ENCODE results near the gene DUSP3.
"Not testable (repeated sequence)": the region's sequence is repeated elsewhere in the genome, so short reads cannot be mapped to it uniquely, and the experiment has no call there.

The DUSP3 gene

DNA sequence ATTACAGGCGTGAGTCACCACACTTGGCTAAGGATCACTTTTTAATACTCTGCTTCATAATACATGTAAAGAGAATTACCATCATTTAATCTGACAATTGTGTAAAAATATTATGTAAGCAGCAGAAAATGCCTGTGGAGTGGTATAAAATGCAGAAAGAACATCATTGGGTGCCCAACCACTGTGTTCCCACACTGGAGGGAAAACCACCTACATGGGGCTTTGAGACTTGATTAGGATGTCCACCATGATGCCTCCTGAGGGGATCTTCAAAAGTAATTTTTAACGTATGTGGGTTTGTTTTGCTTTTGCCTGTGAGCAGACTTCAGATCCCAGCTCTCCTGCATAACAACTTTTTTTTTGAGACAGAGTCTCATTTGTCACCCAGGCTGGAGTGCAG is 20.3 kb upstream of the DUSP3 start:
- DNase-seq: no peak

DNA sequence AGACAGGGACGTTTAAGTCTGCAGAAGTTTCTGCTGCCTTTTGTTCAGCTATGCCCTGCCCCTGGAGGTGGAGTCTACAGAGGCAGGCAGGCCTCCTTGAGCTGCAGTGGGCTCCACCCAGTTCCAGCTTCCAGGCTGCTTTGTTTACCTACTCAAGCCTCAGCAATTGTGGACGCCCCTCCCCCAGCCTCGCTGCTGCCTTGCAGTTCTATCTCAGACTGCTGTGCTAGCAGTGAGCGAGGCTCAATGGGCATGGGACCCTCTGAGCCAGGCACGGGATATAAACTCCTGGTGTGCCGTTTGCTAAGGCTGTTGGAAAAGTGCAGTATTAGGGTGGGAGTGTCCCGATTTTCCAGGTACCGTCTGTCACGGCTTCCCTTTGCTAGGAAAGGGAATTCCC is 19.2 kb upstream of the DUSP3 start:
- DNase-seq: not testable (repeated sequence)

DNA sequence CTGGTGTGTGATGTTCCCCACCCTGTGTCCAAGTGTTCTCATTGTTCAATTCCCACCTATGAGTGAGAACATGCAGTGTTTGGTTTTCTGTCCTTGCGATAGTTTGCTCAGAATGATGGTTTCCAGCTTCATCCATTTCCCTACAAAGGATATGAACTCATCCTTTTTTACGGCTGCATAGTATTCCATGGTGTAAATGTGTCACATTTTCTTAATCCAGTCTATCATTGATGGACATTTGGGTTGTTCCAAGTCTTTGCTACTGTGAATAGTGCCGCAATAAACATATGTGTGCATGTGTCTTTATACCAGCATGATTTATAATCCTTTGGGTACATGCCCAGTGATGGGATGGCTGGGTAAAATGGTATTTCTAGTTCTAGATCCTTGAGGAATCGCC is 13.9 kb upstream of the DUSP3 start:
- DNase-seq: not testable (repeated sequence)

DNA sequence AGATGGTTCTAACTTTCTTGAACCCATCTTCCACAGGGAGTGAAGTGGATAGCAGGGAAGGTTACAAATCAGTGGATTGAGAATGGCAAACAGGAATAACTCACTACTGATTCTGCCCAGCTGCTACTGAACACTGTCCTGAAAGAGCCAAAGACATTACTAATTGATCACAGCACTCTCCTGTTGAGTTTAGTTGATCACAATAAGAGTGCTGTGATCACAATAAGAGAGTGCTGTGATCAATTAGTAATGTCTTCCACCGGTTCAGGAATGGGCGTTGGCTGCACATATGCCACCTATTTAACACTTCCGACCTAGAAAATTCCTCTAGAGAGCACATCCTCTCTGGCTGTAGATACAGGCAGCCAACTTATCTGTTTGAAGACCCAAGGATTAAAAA is 12.8 kb upstream of the DUSP3 start:
- DNase-seq: peak; percentile 96

DNA sequence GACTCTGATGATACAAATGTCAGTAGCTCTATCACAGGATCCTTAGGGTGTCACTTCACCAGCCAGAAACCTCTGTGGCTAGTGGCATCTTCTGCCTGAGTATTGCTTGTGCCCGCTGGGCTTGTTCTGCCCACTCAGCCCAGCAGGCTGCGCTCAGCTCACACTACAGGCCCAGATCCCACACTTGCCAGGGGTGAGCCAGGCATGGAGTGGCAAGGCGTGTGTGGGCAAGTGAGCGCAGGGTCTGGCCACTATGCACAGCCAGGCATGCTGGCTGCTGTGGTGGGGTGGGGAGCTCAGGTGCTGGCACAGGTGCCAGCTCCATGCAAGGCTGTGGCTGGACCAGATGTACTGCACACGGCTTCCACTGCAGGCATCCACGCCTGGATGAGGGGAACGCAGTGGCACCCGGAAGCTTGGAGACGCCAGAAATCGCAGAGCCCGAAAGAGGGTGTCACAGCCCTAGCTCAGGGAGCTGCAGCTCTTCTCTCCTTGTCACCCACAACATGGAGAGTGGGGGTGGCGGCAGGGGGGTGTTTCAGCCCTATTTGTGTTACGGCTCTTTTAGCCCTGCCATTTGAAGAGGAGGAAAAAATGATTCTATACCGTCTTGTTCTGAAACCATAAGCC is 11.6 kb upstream of the DUSP3 start:
- peak; percentile 51 for DNase-seq

DNA sequence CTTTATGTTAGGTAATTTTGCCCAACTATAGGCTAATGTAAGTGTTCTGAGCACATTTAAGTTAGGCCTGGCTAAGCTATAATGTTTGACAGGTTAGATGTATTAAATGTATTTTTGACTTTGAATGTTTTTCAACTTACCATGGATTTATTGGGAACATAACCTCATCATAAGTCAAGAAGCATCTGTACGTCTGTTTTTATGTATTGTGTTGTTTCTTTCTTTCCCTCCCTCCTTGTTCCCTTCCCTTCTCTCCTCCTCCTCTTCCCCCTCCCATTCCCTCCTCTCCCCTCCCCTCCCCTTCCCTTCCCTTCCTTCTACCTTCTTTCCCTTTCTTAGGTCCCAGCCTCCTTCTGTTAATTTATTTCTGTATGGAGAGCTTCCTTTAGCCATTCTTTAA is 10.7 kb upstream of the DUSP3 start:
- no peak for DNase-seq

DNA sequence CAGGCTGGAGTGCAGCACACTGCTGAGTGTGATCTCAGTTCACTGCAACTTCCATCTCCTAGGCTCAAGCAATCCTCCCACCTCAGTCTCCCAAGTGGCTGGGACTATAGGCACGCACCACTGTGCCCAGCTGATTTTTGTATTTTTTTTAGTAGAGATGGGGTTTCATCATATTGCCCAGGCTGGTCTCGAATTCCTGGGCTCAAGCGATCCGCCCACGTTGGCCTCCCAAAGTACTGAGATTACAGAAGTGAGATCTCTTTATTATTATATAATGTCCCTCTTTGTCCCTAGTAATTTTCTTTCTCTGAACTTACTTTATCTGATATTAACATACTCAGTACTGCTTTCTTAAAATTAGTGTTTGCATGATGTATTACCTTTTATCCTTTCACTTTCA is 9.8 kb upstream of the DUSP3 start:
- no peak for DNase-seq

DNA sequence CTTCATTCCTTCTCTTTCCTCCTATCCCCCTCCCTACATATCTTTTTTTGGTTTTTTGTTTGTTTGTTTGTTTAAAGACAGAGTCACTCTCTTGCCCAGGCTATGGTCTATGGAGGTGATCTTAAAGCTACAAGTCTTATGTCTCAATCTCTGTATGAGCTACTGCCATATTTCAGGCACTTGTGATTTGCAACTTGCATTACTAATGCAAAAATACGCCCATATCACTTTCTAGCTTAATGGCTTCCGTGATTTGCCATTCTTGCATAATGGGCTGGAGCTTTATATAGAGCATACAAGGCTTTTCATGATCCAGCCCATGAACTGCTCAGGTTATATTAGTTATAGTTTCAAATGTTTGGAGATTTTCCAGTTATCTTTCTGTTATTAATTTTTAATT is 9.0 kb upstream of the DUSP3 start:
- no peak for DNase-seq

DNA sequence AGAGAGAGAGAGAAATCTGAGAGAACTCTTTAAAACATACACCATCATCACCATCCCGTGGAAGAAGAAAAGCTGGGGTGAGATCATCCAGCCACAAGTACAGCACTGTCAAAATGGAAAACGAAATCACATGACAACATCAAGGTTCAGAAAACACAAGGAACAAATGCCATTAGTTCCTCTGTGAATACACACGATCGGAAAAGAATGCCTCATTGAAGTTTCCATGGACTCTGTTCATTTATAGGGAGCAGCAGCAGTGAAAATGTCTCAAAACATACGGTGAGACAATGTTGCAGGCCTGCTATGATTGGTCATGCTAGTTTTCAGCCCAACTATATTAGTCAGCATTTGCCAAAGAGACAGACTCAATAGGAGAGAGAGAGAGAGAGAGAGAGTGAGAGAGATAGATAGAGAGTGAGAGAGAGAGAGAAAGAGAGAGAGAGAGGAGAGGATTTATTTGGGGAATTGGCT is 5.9 kb upstream of the DUSP3 start:
- no peak for DNase-seq

DNA sequence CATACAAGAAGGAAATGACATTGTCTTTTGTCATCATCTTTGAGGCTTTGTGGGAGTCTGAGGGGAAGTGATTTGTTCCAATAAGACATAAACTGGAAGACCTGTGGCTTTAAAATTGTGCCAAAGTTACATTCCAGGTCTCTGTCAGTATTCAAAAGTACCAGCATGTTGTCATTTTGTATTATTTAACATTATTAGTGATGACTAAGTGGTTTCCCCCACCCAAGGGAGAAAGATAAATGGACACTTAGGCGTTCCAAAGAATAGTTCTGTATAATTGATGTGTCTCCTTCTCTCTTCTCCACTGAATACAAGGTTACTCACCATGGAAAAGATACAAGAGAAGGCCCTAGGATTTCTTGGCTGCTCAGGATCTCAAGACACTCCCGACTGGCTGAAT is 5.3 kb upstream of the DUSP3 start:
- DNase-seq: no peak

DNA sequence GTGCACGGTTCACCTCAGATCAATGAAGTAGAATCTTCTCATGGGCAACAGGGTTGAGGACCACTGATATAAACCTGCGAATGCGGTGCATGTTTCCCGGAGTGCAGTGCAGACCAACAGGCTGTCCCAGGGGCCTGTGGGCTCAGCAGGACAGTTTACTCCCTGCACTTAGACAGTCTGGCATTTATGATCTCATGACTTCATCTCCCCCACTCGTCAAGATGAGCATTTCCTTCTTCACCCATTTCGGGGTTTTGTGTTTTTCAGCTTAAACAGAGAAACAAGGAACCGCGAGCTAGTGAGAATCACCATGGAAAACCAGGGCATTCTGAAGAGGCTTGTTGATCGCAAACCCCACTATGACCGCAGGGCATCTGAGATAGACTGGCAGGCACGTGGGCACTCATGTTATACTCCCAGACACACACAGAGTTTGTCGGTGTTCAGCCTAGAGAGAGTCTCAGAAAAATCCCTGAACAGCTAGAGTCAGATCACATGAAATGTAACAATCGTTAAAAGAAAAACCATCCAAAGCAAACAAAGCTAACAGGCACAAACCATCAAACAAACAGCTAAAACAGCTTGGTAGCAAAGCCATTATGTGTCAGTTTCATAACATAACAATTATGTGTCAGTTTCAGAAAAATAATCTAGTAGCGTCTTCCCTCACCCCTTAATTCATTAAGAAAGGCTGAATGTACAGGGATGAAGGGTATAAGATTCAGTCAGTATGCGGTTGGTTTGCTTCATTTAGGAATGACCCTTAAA is 4.3 kb upstream of the DUSP3 start:
- DNase-seq: no peak

DNA sequence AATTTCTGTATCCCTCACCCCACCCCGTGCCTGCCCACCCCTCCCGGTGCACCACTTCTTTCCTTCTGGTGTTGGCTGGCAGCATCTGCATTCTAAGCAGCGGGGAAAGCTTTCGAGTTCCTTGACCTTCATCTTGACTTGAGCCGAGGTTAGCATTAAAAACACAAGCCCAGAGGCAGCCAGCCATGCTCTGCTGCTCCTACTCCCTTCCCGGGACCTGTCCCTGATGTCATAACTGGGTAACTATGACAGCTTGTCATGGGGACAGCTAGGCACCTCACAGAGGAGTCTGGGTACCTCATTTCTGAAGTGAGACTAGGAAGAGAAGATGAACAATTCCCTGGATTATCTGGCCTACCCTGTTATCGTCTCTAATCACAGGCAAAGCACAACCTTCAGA is 1.4 kb upstream of the DUSP3 start, which contains the start of gene CFAP97D1:
Gene CFAP97D1, plus strand, starts transcription at position 301 of the 400 bp plus-strand sequence. Its CDS starts 28 bp downstream, at position 329.
- no peak for DNase-seq

DNA sequence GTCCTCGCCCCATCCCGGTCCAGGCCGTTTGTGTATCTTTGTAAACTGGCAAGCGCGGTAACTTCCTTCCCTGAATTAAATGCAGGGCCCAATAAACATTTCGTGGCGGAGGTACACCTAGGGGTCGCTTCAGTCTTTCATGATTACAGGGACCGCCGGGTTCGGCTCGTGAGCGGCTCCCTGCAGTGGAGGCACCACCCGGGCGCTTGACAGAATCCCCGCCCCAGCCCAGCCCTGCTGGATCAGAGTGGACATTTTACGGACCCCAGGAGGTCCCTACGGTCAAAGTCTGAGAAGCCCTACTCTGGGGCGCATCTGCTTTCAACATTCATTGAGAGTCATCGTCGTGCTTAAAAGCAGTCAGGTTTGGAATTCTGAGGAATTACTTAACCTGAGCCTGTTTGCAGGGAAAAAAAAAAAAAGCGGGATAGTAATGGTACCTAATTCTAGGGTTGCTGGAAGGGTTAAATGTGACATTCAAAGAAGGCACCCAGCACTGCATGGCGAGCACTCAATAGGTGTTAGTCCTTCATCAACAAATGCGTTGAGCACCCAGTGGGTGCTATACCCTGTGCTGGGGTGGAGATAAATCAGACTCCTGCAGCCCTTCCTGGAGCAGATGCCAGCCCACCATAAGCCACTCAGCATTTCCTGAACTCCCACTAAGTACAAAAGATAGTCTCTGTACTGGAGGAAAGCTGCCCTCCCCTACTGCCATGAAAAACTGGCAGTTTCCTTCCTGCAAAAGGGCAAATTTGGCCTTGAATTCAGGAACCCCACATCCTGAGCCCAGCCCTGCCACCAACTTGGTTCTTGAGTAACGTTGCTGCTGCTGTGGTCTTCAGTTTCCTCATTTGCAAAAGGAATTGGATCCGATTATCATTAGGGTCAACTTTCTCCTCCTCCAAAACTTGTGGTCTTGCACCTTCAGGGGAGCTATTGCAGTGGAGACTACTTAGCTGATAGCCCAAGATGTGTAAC is 658 bp upstream of the DUSP3 start:
- no peak for DNase-seq

DNA sequence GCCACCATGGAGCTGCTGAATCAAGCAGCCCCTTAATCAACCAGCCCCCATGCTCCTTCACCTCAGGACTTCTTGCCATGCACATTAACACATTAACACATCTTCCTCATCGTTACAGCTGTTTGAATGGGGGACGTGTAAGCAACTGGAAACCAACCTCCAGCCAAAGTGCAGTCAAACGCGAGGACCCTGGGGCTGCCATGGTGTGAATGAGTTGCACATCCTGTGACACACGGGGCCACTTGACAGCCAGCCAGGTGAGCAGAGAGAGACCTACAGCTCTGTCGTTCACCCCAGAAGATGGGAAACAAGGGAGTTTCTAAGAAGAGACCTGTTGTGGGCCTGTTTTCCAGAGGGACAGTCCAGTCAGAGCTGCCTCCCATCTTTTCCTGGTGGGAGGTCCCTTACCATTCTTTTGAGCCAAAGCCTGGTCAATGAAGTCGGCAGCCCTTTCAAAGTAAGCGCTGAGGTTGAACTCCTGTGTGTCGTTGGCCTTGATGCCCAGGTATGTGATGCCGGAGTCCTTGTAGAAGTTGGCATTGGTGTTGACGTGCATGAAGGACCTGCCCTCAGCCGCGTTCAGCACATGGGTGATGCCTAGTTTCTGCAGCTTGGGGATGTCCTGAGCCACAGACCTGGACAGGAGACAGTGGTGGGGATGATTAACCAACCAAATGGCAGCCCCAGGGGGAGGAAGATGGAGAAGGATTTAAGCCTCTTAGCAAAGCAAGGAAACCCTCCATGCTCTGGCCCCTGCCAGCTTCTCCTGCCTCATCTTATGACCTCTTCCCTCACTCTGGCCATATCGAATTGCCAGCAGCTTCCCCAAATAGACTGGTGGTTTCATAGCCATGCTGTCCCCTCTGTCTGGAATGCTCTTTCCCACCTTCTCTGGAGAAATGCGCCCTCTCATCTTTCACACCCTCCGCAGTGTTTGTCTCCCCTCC is 4.2 kb downstream of the DUSP3 start:
- DNase-seq: no peak

DNA sequence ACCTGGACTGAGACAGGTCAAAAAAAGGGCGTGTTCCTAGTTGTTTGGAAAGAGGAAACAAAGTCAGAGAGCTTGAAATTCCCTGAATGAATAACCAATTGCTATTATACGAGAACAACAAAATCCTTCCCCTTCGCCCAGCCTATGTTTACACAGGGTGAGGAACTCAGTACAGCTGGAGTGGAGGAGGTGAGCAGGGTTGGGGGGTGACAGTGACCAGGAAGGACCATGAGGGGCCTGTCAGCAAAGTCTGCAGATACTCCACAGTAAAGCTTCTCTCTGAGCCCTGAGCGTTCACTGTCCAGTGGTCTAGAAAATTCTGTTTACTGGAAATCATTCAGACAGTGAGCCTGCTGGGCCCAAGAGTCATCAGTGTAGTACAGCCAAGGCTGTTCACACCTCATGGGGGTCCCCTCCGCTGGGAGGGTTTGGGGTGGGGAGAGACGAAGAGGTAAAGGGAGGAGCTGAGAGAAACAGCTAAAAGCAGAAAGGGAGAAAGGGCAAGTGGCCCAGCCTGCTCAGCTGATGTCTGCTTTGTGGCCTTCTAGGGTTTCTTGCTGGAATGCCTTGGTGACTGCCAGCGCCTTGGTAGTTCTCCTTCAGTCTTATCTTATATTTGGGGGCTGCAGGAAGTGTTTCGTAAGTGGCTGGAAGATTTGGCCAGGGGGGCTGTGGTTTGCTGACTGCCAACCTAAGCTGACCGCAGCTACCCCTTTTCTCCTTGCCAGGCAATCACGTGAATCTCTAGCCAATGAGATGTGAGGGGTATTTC is 5.7 kb downstream of the DUSP3 start:
- no peak for DNase-seq

DNA sequence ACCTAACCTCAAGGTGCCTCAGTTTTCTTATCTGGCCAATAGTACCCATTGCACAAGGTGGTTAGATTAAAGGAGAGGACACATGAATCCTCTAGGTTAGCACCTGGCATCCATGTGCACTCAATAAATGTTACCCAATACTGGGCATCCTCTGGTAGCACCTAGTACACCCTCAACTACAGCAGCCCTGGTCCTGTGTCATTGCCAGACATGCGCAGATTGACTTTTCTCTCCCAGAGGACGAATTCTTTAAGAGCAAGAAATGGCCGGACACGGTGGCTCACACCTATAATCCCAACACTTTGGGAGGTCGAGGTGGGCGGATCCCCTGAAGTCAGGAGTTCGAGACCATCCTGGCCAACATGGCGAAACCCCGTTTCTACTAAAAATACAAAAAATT is 7.3 kb downstream of the DUSP3 start:
- no peak for DNase-seq

DNA sequence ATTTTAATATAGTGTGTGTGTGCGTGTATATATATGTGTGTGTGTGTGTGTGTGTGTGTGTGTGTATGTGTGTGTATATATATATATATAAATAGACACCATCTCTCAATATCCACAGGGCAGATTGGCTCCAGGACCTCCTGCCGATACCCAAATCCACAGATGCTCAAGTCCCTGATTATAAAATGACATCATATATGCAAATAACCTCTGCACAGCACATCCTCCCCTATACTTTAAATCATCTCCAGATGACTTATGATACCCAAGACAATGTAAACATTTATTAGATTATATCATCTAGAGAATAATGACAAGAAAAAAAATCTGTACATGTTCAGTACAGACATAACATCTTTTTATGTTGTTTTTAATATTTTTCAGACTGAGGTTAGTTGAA is 7.8 kb downstream of the DUSP3 start:
- no peak for DNase-seq

DNA sequence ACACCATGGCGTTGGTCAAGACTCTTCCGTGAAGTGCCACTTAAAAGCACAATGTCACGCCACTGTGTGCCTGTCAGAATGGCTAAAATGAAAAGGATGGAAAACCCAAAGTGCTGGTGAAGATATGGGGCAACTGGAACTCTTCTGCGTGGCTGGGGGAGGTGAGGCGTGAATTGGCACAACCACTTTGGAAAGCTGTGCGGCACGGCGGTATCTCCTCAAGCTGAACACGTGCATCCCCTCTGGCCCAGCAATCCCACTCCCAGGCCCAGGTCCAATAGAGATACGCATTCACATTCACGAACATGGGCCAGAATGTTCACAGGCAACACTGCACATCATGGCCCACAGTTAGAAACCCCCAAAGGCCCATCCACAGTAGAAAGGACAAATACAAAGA is 8.9 kb downstream of the DUSP3 start:
- no peak for DNase-seq

DNA sequence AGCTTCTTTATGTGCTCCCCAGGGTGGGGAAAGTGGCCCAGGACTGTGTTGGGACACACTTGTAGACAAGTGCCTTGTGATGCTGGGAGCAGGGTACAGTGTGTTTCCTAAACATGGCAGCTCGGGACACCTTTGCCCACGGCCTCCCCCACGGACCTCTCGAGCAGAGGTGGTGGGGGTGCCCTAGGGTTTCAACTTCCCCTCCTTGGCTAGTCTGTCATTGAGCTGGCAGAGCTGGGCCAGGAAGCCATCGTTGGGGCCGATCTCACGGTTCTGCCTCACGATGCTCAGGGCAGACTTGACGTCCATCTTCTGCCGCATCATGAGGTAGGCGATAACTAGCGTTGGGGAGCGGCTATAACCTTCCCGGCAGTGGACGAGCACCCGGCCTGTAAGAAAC is 9.4 kb downstream of the DUSP3 start:
- DNase-seq: no peak

DNA sequence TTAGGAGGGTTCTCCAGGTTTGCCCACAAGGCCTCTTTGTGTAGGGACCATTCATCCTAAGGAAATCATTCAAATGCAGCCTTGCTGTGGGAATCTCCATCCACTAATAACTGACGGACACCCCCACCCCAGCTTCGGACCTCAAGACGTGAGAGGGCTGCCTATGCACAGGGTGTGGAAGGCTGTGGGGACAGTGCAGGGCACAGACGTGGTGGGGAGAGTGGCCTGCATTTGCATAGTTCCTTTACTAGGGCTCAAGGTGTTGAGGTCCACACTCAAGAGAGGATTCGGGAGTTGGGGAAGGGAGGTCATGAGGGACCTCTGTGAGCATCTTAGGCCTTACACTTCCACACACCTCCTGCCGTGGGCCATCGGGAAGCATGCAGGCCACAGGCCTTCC is 9.8 kb downstream of the DUSP3 start:
- no peak for DNase-seq

DNA sequence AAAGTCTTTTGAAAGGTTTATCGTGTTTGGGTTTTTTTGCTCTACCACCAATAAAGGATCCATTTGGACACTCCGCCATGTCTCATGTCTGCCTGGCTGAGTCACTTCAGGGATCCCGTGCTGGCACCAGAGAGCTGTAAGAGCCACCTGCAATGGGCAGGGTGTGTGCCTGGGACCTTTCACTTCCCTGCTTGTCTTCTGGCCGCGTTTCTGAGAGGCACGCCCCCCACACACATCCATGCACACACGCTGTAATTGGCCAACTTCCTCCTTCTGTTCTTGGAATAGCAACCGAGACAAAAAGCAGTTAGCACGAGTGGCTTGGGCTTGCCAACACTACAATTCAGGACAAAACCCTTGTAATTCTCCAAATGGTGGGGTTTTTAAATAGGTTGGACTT is 10.4 kb downstream of the DUSP3 start:
- DNase-seq: no peak

DNA sequence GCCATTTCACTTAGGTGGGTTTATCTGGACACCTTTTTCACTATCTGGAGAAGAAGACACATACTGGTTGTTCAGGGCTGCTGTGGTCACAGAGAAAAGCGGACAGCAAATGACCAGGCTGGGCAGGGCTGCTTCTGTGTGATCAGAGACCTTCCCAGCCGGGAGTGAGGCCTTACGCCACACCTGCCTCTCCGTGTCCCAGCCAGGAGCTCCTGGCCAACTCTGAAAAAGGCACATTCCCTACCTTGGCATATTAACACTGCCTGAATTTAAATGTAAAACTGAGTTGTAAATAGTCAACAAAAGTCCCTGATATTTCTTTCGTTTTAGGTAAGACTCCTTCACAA is 11.1 kb downstream of the DUSP3 start:
- no peak for DNase-seq
